Stomach (tissue), 9 donors: ENCODE results near the gene TCFL5. TPM values are rescaled to one million over a fixed set of nuclear protein-coding genes. Genes with fewer than 3 reads are reported as not detected.

Experiments
- DNase-seq, 2 donors: peaks; one replicate each; pipeline versions ENCODE4 v3.0.0 to v3.0.0-alpha.2; 2013 to 2019
- H3K27ac ChIP-seq, 5 donors: fragments of 200-600 bp in 4 of 5; sonication (generic) in 4 of 5; one replicate each; pipeline ENCODE4 v1.5.1; 2013 to 2019; ENCODE audit warnings: mild to moderate bottlenecking in 1 of 5, moderate library complexity in 1 of 5
- H3K27me3 ChIP-seq, 3 donors: fragments of 200-600 bp; sonication (generic); one replicate each; pipeline ENCODE4 v1.5.1; 2017 to 2019; ENCODE audit warnings: mixed run types in 1 of 3
- H3K36me3 ChIP-seq, 4 donors: fragments of 200-600 bp; sonication (generic); 1 replicate in 3 of 4; 2 replicates in 1 of 4; pipeline ENCODE4 v1.5.1; 2016 to 2019
- H3K4me1 ChIP-seq, 4 donors: fragments of 200-600 bp; sonication (generic); one replicate each; pipeline ENCODE4 v1.5.1; 2016 to 2019
- H3K4me3 ChIP-seq, 4 donors: fragments of 200-600 bp; sonication (generic) in 3 of 4; one replicate each; pipeline ENCODE4 v1.5.1; 2016 to 2019; ENCODE audit warnings: mild to moderate bottlenecking in 1 of 4
- H3K9me3 ChIP-seq, 4 donors: fragments of 200-600 bp; sonication (generic); one replicate each; pipeline ENCODE4 v1.5.1; 2016 to 2019
- EP300 ChIP-seq: sonication (generic); formaldehyde crosslinking; IDR thresholded peaks from one replicate; pipeline ENCODE4 v1.6.1; 2017; ENCODE audit warnings: antibody characterized with exemption
- POLR2A ChIP-seq, 4 donors: fragments of 450-650 bp; IDR thresholded peaks; one replicate each; pipeline ENCODE4 v1.6.1; 2016; ENCODE audit warnings: antibody characterized with exemption in 4 of 4, control low read depth in 2 of 4, mild to moderate bottlenecking in 1 of 4, moderate library complexity in 1 of 4
- POLR2AphosphoS5 ChIP-seq, 3 donors: sonication (generic); formaldehyde crosslinking; IDR thresholded peaks; one replicate each; pipeline ENCODE4 v1.6.1; 2016; ENCODE audit warnings: antibody characterized with exemption in 3 of 3
- WGBS, 5 donors: extraction: QIAGEN DNeasy Blood & Tissue Kit in 3 of 5; methylation state at CpG; one replicate each; pipeline versions ENCODE4 v1.1.5 to v1.1.7; 2013 to 2018; 5-methylcytosine and 5-hydroxymethylcytosine counted together
- intact Hi-C: fragments of 100-400 bp; cut with DNase I; formaldehyde crosslinking; loops from one replicate; pipeline ENCODE4 v1.15.1; 2023; ENCODE audit warnings: low total_unique reads
- polyA plus RNA-seq, 3 donors: library from polyadenylated mRNA; stranded (reverse); fragments of 200-250 nt; gene quantifications; one replicate each; pipeline ENCODE4 v1.2.3, GENCODE V29; 2013
- total RNA-seq, 5 donors: library from RNA; depleted of rRNA; stranded (reverse); fragments of >200 nt; gene quantifications; one replicate each; pipeline versions ENCODE4 v1.1.0 to v1.2.3, GENCODE V29; 2014 to 2016
- TF ChIP-seq, protein P1 (sequence below), 7 experiments: fragments of 450-650 bp in 4 of 7; fragments of 200-600 bp in 3 of 7; sonication (generic) in 3 of 7; IDR thresholded peaks; one replicate each; pipeline ENCODE4 v1.5.1; 2016 to 2019; ENCODE audit warnings: antibody characterized with exemption in 7 of 7, control low read depth in 2 of 7, mild to moderate bottlenecking in 1 of 7
- donor health status: healthy with polysubstance abuse.
- donor health status: Bipolar disorder and iron deficiency.
- donor health status: healthy.

The TCFL5 gene
- total and polyA plus RNA-seq, 8 donors, result 3.0 to 29.5 (median 5.7) TPM

DNA sequence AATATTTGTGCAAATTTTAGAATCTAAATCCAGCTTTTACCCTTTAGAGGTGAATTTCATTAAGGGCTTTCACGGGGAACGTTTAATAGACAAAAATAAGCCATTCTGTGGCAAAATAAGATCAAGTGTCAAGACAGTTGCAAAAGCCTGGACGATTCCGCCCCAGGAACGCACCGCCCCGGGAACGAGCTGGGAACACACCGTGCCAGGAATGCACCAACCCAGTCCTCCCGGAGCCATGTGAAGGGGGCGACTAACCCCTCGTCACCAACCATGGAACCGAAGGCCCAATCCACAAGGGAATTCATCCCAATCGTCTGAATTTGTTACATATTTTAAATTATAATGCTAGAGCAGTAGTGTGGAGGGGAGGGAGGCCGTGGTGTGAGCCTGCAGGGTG lies 20.8 kb upstream of the TCFL5 start:
- 89 to 94% (median 93%) methylated on average over 15 of the region's 15 CpGs for WGBS, 5 donors
- DNase-seq, result no peak
- Histone ChIP-seq H3K36me3 (peaks cover 28 to 56% (median 47%) of the 10 kb centered on the region in 4 donors), H3K27me3 (no peaks in the 10 kb centered on the region), H3K4me1 (peaks cover 0 to 10% (median 5%) of the 10 kb centered on the region in 4 donors), H3K27ac (no peak overlapping the region), H3K4me3 (no peak overlapping the region), H3K9me3 (no peaks in the 10 kb centered on the region)
- intact Hi-C loops, result no loop called here
- TF ChIP-seq EP300 (no peak), POLR2AphosphoS5 (IDR thresholded peaks at IDR 0.05) (no peak), POLR2A (IDR thresholded peaks at IDR 0.05) (no peak)
- TF ChIP-seq, protein P1, sequence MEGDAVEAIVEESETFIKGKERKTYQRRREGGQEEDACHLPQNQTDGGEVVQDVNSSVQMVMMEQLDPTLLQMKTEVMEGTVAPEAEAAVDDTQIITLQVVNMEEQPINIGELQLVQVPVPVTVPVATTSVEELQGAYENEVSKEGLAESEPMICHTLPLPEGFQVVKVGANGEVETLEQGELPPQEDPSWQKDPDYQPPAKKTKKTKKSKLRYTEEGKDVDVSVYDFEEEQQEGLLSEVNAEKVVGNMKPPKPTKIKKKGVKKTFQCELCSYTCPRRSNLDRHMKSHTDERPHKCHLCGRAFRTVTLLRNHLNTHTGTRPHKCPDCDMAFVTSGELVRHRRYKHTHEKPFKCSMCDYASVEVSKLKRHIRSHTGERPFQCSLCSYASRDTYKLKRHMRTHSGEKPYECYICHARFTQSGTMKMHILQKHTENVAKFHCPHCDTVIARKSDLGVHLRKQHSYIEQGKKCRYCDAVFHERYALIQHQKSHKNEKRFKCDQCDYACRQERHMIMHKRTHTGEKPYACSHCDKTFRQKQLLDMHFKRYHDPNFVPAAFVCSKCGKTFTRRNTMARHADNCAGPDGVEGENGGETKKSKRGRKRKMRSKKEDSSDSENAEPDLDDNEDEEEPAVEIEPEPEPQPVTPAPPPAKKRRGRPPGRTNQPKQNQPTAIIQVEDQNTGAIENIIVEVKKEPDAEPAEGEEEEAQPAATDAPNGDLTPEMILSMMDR (IDR thresholded peaks at IDR 0.05), result no peak

DNA sequence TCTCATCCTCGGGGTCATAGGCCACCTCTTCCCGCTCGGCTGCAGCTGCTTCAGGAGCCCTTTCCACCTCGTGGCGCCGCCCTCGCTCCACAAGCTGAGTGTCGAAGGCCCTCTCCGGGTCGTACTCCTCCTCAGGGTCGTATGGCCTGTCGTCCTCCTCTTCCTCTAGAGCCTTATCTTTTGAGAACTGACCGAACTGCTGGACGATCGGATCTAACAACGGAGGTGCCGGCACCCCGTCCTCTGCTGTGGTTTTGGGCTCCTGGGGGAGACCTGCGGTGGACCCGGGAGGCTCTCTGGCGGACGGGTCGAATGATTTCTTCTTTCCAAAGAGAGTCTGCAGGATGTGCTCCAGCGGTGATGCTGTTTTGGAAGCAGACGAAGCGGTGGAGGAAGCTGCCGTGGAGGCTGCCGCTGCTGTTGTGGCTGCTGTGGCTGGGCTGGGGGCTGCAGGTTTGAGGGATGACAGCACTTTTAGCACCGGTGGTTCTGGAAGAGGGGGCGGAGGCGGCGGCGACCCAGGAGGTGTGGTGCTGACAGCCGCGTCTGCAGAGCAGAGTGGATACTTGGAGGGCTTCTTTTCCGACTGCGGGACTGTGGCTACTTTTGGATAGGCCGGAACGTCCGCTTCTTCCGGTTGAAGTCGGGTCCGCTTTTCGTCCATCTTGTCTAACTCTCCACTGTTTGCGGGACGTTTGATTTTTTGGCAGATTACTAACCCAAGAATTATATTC lies 20.2 kb upstream of the TCFL5 start:
- Histone ChIP-seq H3K9me3 (no peaks in the 10 kb centered on the region), H3K27me3 (no peaks in the 10 kb centered on the region), H3K27ac (no peak overlapping the region), H3K4me3 (no peak overlapping the region), H3K4me1 (peaks cover 0 to 10% (median 7%) of the 10 kb centered on the region in 4 donors), H3K36me3 (peaks cover 26 to 50% (median 41%) of the 10 kb centered on the region in 4 donors)
- intact Hi-C loops, result no loop called here
- WGBS, 5 donors, result 93 to 94% (median 94%) methylated on average over 46 of the region's 46 CpGs
- DNase-seq, result no peak
- TF ChIP-seq POLR2A (IDR thresholded peaks at IDR 0.05), result no peak
- no peak for TF ChIP-seq EP300
- TF ChIP-seq POLR2AphosphoS5 (IDR thresholded peaks at IDR 0.05), result no peak
- TF ChIP-seq, protein P1 (IDR thresholded peaks at IDR 0.05), result no peak

DNA sequence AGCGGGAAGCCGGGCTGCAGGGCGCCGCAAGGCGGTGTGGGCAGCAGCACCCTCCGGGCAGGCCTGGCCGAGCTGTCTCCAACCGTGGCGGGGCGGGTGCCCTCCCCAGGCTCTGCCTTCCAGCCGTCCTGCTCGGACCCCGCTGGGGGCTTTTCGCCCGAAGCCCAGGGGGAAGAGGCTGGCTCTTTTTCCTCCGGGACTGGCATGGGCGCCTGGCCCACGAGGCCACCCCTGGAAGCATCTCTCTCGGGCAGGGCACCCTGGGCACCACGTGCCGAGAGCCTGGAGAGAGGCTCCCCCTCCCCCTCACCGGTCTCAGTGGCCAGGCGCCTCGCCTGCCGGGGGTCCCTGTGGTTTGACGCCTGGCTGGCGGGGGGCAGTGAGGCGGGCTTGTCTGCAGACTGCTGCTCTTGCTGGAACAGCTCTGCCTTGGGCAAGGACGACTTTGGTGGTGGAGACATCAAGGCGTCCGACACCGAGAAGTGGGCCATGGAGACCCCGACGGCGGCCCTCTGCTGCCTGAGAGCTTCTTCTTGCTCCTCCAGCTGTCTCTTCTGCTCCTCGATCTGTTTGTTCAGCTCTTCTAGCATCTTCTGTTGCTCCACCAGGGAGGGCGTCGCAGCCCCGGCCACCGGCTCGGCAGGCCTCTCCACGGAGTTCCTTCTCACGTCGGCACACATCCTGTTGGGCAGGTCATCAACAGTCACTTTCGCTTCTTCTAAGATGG lies 19.5 kb upstream of the TCFL5 start:
- Histone ChIP-seq H3K27me3 (no peaks in the 10 kb centered on the region), H3K27ac (no peak overlapping the region), H3K4me1 (peaks cover 7 to 15% (median 14%) of the 10 kb centered on the region in 4 donors), H3K4me3 (no peak overlapping the region), H3K9me3 (no peaks in the 10 kb centered on the region), H3K36me3 (peaks cover 21 to 43% (median 35%) of the 10 kb centered on the region in 4 donors)
- 90 to 96% (median 94%) methylated on average over 23 to 45 of the region's 45 CpGs for WGBS, 5 donors
- no peak for DNase-seq
- intact Hi-C loops, result no loop called here
- TF ChIP-seq, protein P1 (IDR thresholded peaks at IDR 0.05), result no peak
- TF ChIP-seq EP300, result no peak
- no peak for TF ChIP-seq POLR2A (IDR thresholded peaks at IDR 0.05)
- TF ChIP-seq POLR2AphosphoS5 (IDR thresholded peaks at IDR 0.05), result no peak

DNA sequence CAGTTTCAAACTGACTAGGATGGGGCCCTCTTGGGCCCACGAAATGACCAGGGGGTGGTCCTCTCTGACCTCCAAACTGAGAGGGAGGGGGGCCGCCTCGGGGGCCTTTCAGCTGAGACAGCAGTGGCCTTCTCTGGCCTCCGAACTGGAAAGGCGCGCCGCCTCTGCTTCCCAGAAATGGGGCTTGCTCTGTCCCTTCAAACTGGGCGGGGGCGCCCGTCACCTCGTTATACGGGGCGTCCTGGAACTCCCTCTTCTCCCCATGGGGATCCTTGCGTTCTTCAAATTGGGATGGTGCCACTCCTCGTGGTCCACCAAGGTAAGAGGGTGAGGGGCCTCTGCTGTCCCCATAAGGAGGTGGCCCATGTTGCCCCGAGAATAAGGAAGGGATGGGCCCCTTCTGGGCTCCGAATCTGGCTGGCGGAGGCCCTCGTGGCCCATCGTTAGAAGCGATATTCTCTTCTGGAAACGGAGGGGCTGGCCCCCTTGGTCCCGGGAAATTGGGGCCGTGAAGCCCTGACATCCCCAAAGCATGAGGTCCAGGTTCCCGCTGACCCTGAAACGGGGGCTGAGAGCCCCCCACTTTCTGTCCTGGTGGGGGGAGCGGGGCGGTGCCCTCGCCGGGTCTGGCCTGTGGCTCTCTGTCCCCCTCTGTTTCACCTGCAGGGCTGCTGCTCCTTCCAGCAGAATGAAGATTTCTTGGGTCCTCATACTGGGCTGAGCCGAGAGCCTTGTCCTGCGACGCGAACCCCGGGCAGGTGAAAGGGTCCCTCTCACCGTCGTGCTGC lies 18.7 kb upstream of the TCFL5 start:
- intact Hi-C loops, result no loop called here
- no peak overlapping the region for H3K27ac ChIP-seq
- peaks cover 13 to 22% (median 21%) of the 10 kb centered on the region in 4 donors for H3K4me1 ChIP-seq
- no peaks in the 10 kb centered on the region for H3K27me3 ChIP-seq
- WGBS, 5 donors, result 93 to 97% (median 94%) methylated on average over 32 to 37 of the region's 37 CpGs
- TF ChIP-seq, protein P1 (IDR thresholded peaks at IDR 0.05), result no peak
- no peak for TF ChIP-seq POLR2AphosphoS5 (IDR thresholded peaks at IDR 0.05)
- H3K9me3 ChIP-seq, result no peaks in the 10 kb centered on the region
- no peak overlapping the region for H3K4me3 ChIP-seq
- H3K36me3 ChIP-seq, result peaks cover 21 to 36% (median 32%) of the 10 kb centered on the region in 4 donors
- DNase-seq, result no peak
